GM18909 (cell line): ENCODE measurements around the gene APOA1.
"Not testable (repeated sequence)": the region's sequence is repeated elsewhere in the genome, so short reads cannot be mapped to it uniquely, and the experiment has no call there.

ENCODE experiments used
- ATAC-seq: cut with Tn5 transposase; IDR thresholded peaks from one replicate; pipeline ENCODE4 v1.9.1; 2021; ENCODE audit warnings: mild to moderate bottlenecking; ENCODE audit not compliant: unreplicated experiment, poor library complexity

The APOA1 gene

DNA sequence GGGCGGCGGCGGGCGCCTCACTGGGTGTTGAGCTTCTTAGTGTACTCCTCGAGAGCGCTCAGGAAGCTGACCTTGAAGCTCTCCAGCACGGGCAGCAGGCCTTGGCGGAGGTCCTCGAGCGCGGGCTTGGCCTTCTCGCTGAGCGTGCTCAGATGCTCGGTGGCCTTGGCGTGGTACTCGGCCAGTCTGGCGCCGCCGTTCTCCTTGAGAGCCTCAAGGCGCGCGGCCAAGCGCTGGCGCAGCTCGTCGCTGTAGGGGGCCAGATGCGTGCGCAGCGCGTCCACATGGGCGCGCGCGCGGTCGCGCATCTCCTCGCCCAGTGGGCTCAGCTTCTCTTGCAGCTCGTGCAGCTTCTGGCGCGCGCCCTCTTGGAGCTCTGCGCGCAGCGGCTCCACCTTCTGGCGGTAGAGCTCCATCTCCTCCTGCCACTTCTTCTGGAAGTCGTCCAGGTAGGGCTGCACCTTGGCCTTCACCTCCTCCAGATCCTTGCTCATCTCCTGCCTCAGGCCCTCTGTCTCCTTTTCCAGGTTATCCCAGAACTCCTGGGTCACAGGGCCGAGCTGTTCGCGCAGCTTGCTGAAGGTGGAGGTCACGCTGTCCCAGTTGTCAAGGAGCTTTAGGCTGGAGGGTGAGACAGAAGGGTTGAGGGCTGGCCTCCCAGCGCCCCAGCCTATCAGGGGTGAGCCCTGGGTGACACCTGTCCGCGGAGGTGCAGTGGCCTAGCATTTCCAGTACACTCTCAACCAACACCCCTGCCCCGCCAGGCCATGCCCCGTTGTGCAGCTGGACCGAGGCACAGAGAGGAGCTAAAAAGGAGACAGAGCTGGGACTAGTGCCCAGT lies 1.4 kb downstream of the APOA1 start:
- peak; percentile 83 for ATAC-seq

GRCh38 chr11:116835042-116835772 lies 2.2 kb downstream of the APOA1 start:
- peak; percentile 13 for ATAC-seq

GRCh38 chr11:116834535-116835041 lies 2.8 kb downstream of the APOA1 start:
- not testable (repeated sequence) for ATAC-seq

DNA sequence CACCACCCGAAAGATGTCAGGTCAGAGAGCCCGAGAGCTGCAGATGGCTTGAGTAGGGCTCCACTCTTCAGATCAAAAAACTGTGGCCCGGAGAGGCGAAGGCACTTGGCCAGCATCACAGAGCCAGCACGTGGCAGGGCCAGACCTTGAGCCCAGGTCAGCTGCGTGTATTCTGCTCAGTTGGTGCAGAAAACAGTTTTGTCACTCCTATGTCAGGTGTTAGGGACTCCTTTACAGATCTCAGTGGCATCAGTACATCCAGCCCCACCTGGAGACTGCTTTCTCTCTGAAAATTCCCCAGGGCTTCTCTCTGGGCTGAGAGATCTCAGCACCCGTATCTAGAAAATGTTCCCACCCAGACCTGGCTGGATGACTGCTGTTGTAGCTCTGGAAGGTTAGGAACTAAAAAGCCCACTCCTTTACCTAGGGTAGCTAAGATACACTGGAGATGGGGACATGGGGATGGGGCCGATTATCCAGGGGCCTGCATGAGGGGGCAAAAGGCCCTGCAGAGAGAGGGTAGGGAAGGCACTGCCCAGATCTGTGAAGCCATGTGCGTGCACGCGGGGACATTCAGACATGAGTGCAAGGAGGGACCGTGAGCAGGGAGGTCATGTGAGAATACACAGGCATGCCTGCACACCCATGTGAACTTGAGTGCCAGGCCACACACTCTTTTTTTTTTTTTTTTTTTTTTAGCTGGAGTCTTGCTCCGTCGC lies 3.4 kb downstream of the APOA1 start:
- ATAC-seq = no peak

DNA sequence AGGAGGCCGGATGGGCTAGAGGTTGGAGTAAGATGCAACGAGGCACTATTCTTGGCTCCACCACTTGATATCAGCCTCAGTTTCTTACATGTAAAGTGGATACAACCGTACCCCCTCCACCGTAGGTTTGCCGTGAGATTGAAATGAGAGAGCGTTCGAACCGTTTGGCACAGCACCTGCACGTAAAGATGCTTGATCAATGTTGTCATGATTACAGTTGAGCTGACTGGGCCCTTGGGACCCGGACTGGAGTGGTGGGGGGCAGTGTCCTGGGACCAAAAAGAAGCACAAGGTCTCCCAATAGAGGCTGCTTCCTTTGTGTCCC lies 4.0 kb downstream of the APOA1 start:
- no peak for ATAC-seq

DNA sequence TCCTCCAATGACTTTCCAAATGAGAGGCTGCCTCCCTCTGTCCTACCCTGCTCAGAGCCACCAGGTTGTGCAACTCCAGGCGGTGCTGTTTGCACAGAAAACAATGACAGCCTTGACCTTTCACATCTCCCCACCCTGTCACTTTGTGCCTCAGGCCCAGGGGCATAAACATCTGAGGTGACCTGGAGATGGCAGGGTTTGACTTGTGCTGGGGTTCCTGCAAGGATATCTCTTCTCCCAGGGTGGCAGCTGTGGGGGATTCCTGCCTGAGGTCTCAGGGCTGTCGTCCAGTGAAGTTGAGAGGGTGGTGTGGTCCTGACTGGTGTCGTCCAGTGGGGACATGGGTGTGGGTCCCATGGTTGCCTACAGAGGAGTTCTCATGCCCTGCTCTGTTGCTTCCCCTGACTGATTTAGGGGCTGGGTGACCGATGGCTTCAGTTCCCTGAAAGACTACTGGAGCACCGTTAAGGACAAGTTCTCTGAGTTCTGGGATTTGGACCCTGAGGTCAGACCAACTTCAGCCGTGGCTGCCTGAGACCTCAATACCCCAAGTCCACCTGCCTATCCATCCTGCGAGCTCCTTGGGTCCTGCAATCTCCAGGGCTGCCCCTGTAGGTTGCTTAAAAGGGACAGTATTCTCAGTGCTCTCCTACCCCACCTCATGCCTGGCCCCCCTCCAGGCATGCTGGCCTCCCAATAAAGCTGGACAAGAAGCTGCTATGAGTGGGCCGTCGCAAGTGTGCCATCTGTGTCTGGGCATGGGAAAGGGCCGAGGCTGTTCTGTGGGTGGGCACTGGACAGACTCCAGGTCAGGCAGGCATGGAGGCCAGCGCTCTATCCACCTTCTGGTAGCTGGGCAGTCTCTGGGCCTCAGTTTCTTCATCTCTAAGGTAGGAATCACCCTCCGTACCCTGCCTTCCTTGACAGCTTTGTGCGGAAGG lies 4.8 kb downstream of the APOA1 start:
- no peak for ATAC-seq

DNA sequence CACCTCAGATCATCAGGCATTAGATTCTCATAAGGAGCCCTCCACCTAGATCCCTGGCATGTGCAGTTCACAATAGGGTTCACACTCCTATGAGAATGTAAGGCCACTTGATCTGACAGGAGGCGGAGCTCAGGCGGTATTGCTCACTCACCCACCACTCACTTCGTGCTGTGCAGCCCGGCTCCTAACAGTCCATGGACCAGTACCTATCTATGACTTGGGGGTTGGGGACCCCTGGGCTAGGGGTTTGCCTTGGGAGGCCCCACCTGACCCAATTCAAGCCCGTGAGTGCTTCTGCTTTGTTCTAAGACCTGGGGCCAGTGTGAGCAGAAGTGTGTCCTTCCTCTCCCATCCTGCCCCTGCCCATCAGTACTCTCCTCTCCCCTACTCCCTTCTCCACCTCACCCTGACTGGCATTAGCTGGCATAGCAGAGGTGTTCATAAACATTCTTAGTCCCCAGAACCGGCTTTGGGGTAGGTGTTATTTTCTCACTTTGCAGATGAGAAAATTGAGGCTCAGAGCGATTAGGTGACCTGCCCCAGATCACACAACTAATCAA lies 5.6 kb downstream of the APOA1 start:
- no peak for ATAC-seq

DNA sequence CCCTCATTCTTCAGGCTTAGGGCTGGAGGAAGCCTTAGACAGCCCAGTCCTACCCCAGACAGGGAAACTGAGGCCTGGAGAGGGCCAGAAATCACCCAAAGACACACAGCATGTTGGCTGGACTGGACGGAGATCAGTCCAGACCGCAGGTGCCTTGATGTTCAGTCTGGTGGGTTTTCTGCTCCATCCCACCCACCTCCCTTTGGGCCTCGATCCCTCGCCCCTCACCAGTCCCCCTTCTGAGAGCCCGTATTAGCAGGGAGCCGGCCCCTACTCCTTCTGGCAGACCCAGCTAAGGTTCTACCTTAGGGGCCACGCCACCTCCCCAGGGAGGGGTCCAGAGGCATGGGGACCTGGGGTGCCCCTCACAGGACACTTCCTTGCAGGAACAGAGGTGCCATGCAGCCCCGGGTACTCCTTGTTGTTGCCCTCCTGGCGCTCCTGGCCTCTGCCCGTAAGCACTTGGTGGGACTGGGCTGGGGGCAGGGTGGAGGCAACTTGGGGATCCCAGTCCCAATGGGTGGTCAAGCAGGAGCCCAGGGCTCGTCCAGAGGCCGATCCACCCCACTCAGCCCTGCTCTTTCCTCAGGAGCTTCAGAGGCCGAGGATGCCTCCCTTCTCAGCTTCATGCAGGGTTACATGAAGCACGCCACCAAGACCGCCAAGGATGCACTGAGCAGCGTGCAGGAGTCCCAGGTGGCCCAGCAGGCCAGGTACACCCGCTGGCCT lies 7.1 kb downstream of the APOA1 start:
- no peak for ATAC-seq

GRCh38 chr11:116829525-116830183 lies 7.8 kb downstream of the APOA1 start, which contains the start of gene APOC3:
TSS of gene APOC3 (plus strand) at chr11:116829907. CDS start at chr11:116830583, 676 bp downstream.
- ATAC-seq = no peak

DNA sequence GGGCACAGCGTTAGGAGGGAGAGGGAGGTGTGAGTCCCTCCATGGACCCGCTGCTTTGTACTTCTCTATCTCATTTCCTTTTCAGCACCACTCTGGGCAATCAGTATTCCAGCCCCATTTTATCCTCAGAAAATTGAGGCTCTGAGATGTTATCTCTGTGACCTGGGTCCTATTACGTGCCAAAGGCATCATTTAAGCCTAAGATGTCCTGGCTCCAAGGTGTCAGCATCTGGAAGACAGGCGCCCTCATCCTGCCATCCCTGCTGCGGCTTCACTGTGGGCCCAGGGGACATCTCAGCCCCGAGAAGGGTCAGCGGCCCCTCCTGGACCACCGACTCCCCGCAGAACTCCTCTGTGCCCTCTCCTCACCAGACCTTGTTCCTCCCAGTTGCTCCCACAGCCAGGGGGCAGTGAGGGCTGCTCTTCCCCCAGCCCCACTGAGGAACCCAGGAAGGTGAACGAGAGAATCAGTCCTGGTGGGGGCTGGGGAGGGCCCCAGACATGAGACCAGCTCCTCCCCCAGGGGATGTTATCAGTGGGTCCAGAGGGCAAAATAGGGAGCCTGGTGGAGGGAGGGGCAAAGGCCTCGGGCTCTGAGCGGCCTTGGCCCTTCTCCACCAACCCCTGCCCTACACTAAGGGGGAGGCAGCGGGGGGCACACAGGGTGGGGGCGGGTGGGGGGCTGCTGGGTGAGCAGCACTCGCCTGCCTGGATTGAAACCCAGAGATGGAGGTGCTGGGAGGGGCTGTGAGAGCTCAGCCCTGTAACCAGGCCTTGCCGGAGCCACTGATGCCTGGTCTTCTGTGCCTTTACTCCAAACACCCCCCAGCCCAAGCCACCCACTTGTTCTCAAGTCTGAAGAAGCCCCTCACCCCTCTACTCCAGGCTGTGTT lies 8.5 kb downstream of the APOA1 start:
- ATAC-seq = no peak

- no peak for ATAC-seq
These were observed 10.0 kb downstream of the APOA1 start for GRCh38 chr11:116827461-116827860.

GRCh38 chr11:116826751-116827431 lies 10.5 kb downstream of the APOA1 start:
- no peak for ATAC-seq

DNA sequence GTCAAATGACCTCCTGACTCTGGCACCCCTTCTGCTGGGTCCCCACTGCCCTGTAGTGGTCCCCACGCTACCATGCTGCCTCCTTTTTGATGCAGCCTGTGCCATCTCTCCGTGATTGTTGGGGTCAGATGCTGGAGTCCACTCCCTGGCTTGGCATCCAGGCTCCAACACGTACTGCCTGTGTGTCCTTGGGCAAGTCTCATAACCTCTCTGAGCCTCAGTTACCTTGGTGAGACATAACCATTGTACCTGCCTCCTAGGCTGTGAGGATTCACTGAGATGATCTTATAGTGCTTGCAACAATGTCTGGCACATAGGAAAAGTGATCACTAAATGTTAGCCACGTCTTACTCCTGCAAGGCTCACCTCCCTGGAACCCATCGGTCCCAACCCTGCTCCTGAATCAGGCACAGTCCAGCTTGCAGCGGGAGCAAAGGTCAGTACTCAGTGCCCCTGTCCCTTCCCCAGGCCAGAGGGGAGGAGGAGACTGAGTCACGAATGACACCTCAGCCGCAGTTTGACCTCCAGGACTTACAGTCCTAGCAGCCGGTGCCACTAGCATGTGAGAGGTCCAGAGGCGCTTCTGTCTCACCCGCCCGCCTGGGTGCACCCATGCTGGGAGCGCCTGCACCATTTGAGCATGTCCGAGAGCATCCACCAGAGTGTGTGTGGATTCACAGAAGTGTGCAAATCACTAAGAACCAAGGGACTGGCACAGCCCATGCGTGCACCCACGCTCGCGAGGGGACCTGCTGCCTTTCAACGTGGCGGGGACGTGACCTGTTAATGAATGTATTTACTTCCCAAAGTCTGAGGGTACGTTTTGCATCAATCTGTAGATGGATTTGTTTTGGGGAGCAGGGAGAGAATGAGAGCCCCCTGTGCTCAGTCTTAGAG lies 11.3 kb downstream of the APOA1 start:
- ATAC-seq = no peak

DNA sequence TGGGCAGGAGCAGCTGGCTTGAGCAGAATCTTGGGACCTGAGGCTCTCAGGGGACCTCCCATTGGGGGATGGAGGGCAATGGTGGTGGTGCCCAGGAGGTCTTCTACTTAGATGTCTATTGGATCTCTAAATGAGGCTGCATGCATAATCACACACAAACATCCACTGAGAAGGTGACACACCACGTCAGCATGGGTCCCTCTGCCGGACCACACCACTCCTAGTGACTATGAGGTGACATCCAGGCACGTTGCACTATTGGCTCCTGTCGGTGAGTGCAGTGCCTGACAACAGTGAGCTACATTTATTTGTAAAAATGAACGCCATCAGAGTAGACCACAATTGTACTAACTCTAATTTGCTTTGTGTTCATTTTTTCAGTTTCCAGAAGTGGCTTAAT lies 12.0 kb downstream of the APOA1 start:
- ATAC-seq = no peak

- ATAC-seq = no peak
These were observed 14.2 kb downstream of the APOA1 start, which contains the start of gene APOA4 for GRCh38 chr11:116823031-116823843. TSS of gene APOA4 (minus strand) at chr11:116823304. CDS start at chr11:116823191, 113 bp downstream.
